ENCODE measurements around the gene KRT79.

DNA sequence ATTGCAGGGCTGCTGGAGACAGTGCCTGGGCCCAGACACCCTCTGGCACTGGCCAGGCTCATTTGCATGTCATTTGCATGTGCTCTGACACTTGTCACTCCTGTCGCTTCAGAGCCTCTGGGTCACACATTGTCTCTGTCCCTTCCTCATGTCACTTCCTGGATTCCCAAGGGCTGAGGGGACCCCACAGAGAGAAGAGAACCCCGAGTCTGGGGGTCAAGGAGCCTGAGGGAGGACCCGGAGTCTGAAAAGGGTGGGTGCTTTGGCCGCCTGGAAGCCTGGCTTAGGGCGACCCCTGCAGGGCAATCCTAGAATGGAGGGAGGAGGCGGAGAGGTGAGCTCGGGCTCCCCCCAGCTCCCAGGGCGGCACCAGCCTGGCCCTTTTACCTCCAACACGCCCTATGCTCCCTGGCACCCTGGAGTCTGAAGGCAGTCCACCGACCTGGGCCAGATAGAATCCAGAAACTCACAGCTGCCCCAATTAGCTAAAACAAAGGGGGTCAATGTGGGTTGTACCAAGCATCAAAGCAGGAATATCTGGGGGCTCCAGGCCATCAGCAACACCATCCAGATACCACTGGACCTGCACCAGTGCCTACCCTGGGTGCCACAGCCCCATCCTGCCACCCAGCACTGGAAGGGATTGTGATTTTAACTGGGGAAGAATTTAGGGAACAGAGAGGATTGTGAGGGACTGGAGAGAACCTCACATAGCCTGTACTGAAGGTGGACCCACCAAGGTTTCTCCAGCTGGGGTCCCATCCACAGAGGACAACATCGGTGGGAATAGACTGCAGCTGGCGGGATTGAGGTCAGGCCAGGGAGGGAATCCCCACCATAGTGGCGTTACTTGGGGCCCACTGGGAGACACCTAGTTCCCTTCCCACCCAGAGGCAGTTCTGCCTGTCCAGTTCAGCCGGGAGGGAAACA, 36.5 kb upstream of the KRT79 start:
- TF ChIP-seq CTCF (IDR thresholded peaks at IDR 0.05; ENCODE audit: poor library complexity, severe bottlenecking) (peak; percentile 56), POLR2AphosphoS5 (IDR thresholded peaks at IDR 0.05) (no peak), MXI1 (conservative IDR thresholded peaks at IDR 0.05; ENCODE audit: poor library complexity, severe bottlenecking) (no peak), EZH2 (IDR thresholded peaks at IDR 0.05; ENCODE audit: borderline replicate concordance, insufficient read depth, low read length, poor library complexity, severe bottlenecking) (no peak), EP300 (conservative IDR thresholded peaks at IDR 0.05; ENCODE audit: poor library complexity, severe bottlenecking) (no peak), TAF1 (IDR thresholded peaks at IDR 0.05; ENCODE audit: low read depth) (no peak), RAD21 (conservative IDR thresholded peaks at IDR 0.05) (peak; percentile 60), SMC3 (conservative IDR thresholded peaks at IDR 0.05; ENCODE audit: poor library complexity) (peak; percentile 61)
- TF ChIP-seq, protein P1, sequence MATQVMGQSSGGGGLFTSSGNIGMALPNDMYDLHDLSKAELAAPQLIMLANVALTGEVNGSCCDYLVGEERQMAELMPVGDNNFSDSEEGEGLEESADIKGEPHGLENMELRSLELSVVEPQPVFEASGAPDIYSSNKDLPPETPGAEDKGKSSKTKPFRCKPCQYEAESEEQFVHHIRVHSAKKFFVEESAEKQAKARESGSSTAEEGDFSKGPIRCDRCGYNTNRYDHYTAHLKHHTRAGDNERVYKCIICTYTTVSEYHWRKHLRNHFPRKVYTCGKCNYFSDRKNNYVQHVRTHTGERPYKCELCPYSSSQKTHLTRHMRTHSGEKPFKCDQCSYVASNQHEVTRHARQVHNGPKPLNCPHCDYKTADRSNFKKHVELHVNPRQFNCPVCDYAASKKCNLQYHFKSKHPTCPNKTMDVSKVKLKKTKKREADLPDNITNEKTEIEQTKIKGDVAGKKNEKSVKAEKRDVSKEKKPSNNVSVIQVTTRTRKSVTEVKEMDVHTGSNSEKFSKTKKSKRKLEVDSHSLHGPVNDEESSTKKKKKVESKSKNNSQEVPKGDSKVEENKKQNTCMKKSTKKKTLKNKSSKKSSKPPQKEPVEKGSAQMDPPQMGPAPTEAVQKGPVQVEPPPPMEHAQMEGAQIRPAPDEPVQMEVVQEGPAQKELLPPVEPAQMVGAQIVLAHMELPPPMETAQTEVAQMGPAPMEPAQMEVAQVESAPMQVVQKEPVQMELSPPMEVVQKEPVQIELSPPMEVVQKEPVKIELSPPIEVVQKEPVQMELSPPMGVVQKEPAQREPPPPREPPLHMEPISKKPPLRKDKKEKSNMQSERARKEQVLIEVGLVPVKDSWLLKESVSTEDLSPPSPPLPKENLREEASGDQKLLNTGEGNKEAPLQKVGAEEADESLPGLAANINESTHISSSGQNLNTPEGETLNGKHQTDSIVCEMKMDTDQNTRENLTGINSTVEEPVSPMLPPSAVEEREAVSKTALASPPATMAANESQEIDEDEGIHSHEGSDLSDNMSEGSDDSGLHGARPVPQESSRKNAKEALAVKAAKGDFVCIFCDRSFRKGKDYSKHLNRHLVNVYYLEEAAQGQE (IDR thresholded peaks at IDR 0.05; ENCODE audit: borderline replicate concordance) = no peak
